ENCODE results near the gene ACLY. TPM values are rescaled to one million over a fixed set of nuclear protein-coding genes. Genes with fewer than 3 reads are reported as not detected.

Gene ACLY
- total RNA-seq, 3 donors from 2014 or later, result 80.3 to 95.2 (median 81.5) TPM

DNA sequence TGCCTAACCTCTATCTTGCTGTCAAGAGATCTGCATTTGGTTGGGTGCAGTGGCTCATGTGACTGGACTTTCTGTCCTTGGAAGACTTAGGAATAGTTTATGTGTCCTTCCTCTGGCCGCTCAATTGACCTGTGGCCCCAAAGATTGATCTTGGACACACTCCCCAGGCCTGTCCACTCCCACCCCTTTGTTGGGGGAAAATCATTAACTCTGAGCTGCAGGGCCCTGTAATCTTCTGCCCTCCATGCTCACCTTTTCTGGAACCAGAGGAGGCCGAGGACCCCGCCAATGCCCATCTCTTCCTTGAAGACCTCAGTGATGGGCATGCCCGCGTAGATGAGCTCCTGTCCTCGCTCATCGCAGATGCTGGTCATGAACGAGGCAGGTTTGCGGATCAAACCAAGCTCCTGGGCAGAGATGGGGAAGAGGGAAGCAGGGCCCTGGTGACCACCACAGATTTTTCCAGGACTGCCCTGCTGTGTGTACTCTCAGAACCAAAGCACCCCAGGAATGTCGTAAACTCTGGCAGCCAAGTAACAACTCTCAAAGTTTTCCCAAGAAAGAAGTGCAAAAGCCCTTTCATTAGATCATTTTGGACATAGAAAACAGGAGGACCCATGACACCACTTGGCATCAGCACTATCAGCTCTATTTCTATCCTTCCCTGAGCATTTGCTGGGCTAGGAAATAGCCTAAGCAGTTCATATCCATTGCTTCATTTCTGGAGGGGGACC lies 45.0 kb downstream of the ACLY start:
- Histone ChIP-seq H3K36me3 (ENCODE audit: low read depth) (no peaks in the 10 kb centered on the region), H3K4me1 (ENCODE audit: low read depth) (no peaks in the 10 kb centered on the region), H3K4me3 (no peak overlapping the region), H3K9me3 (no peaks in the 10 kb centered on the region)
- ATAC-seq (no peak), DNase-seq (no peak)
- intact Hi-C loops (cut with DNase I, micrococcal nuclease), result no loop called here
- TF ChIP-seq, protein P1, sequence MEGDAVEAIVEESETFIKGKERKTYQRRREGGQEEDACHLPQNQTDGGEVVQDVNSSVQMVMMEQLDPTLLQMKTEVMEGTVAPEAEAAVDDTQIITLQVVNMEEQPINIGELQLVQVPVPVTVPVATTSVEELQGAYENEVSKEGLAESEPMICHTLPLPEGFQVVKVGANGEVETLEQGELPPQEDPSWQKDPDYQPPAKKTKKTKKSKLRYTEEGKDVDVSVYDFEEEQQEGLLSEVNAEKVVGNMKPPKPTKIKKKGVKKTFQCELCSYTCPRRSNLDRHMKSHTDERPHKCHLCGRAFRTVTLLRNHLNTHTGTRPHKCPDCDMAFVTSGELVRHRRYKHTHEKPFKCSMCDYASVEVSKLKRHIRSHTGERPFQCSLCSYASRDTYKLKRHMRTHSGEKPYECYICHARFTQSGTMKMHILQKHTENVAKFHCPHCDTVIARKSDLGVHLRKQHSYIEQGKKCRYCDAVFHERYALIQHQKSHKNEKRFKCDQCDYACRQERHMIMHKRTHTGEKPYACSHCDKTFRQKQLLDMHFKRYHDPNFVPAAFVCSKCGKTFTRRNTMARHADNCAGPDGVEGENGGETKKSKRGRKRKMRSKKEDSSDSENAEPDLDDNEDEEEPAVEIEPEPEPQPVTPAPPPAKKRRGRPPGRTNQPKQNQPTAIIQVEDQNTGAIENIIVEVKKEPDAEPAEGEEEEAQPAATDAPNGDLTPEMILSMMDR (IDR thresholded peaks at IDR 0.05), result no peak

- TF ChIP-seq, protein P1 (IDR thresholded peaks at IDR 0.05), result no peak
- intact Hi-C loops (cut with DNase I, micrococcal nuclease), result no loop called here
- Histone ChIP-seq H3K36me3 (ENCODE audit: low read depth) (no peaks in the 10 kb centered on the region), H3K9me3 (no peaks in the 10 kb centered on the region), H3K4me3 (no peak overlapping the region), H3K4me1 (ENCODE audit: low read depth) (no peaks in the 10 kb centered on the region)
- DNase-seq, result no peak
- no peak for ATAC-seq
Observed at GRCh38 chr17:41871789-41872188, 47.0 kb downstream of the ACLY start.

DNA sequence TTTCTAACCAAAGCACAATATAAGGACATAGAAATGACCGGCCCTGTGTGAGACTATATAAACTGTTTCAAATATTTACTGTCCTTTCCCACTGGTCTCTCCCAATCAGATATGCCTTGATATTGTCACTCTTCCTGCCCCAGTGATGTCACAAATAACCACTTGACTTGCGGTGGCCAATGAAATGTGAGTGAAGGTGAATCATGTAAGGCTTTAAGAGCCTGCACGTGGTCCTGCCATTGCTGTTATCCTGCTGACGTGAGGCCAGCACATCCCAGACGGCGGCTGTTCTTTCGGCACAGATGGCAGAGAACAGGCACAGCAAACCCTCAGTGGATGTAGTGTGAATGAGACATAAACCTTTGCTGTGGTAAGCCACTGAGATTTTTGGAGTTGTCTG lies 48.1 kb downstream of the ACLY start:
- Histone ChIP-seq H3K4me1 (ENCODE audit: low read depth) (no peaks in the 10 kb centered on the region), H3K36me3 (ENCODE audit: low read depth) (no peaks in the 10 kb centered on the region), H3K4me3 (no peak overlapping the region), H3K9me3 (no peaks in the 10 kb centered on the region)
- ATAC-seq (no peak), DNase-seq (no peak)
- intact Hi-C loops (cut with DNase I, micrococcal nuclease), result no loop called here
- TF ChIP-seq, protein P1 (IDR thresholded peaks at IDR 0.05), result no peak

- no peak for DNase-seq
- no peaks in the 10 kb centered on the region for H3K9me3 ChIP-seq
- H3K4me3 ChIP-seq, result no peak overlapping the region
- intact Hi-C loops (cut with DNase I, micrococcal nuclease), result no loop called here
- no peaks in the 10 kb centered on the region for H3K4me1 ChIP-seq (ENCODE audit: low read depth)
- no peaks in the 10 kb centered on the region for H3K36me3 ChIP-seq (ENCODE audit: low read depth)
- ATAC-seq, result no peak
- TF ChIP-seq, protein P1 (IDR thresholded peaks at IDR 0.05), result no peak
Observed at GRCh38 chr17:41870097-41870496, 48.7 kb downstream of the ACLY start.

GRCh38 chr17:41869426-41869825 lies 49.3 kb downstream of the ACLY start:
- no peaks in the 10 kb centered on the region for H3K4me1 ChIP-seq (ENCODE audit: low read depth)
- H3K9me3 ChIP-seq, result no peaks in the 10 kb centered on the region
- TF ChIP-seq, protein P1 (IDR thresholded peaks at IDR 0.05), result no peak
- no peak overlapping the region for H3K4me3 ChIP-seq
- no peak for DNase-seq
- intact Hi-C loops (cut with DNase I, micrococcal nuclease), result no loop called here
- H3K36me3 ChIP-seq (ENCODE audit: low read depth), result no peaks in the 10 kb centered on the region
- ATAC-seq, result no peak
